ENCODE measurements around the gene EEF2. TPM values are rescaled to one million over a fixed set of nuclear protein-coding genes. Genes with fewer than 3 reads are reported as not detected.

EEF2 gene
- polyA plus RNA-seq, 4 donors, result 962 to 2,089 (median 1,615) TPM

- Histone ChIP-seq H3K36me3 (ENCODE audit: control insufficient read depth in 3 of 3, insufficient read depth in 2 of 3, low read depth in 1 of 3, low read length in 3 of 3) (peaks cover 61 to 94% (median 70%) of the 10 kb centered on the region in 3 donors), H3K9me3 (ENCODE audit: control insufficient read depth in 2 of 2, insufficient read depth in 1 of 2, low read depth in 1 of 2, low read length in 1 of 2) (no peaks in the 10 kb centered on the region), H3K4me1 (ENCODE audit: control insufficient read depth in 3 of 3, insufficient read depth in 2 of 3, low read depth in 1 of 3, low read length in 2 of 3) (peaks cover 0 to 8% (median 0%) of the 10 kb centered on the region in 3 donors), H3K4me3 (ENCODE audit: low read depth in 1 of 3, low read length in 3 of 3) (no peak overlapping the region), H3K27me3 (ENCODE audit: control insufficient read depth in 3 of 3, insufficient read depth in 3 of 3, low read length in 3 of 3) (no peaks in the 10 kb centered on the region), H3K27ac (ENCODE audit: low read depth in 1 of 3, low read length in 2 of 3) (no peak overlapping the region)
- DNase-seq, result no peak
- FAIRE-seq, result no peak
- 94 to 96% (median 94%) methylated on average over 18 of the region's 18 CpGs for WGBS, 3 donors
Observed at GRCh38 chr19:3979289-3979673, 6.0 kb downstream of the EEF2 start.

DNA sequence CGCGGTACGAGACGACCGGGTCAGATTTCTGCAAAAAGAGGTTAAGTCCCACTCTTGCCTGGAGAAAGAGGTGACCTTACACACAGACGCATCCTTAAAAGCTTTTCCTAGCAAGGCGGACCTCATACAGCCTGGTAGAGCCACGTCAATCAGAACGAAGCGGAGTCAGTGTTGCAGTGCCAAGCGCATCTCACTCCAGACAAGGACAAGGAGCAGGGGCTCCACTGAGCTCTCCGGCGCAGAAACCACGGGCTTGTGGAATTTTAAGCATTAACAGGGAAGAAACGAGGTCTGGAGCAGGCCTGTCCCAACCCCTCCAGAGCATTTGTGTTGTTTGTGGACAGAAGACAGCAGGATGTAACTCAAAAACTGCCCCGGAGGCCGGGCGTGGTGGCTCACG, 7.1 kb downstream of the EEF2 start:
- WGBS, 3 donors, result 95 to 96% (median 95%) methylated on average over 19 of the region's 19 CpGs

DNA sequence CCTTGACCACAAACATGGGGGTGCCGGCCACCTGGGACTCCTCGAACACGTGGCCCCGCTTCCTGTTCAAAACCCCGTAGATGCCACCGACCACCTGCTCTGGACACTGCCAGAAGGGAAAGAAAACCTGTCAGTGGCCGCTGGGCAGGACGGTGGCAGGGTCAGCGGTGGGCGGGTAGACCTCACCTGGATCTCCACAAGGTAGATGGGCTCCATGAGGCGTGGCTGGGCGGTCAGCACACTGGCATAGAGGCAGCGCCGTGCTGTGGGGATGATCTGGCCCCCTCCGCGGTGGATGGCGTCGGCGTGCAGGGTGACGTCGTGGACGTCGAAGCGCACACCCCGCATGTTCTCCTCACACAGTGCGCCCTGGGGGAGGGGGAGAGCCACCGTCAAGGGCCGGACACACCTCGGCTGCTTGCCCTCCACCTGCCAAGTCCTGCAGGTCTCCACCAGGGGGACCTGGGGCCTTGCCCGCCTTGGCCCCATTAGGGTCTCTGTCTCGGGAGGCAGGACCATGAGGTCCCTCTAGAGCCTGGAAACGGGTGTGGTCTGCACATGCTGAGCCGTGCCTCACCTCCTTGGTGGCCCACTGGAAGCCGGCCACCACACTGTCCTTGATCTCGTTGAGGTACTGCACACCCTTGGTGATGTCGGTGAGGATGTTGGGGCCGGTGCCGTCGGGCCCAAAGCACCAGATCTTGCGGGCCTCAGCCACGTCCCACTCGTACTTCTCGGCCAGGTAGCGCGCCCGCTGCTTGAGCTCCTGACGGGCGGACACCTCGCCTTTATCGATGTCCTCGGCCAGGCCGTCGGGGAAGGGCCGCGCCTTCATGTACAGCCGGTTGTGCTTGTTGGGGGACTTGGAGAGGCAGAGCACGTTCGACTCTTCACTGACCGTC, 7.8 kb downstream of the EEF2 start:
- no peak for DNase-seq
- no peaks in the 10 kb centered on the region for H3K27me3 ChIP-seq (ENCODE audit: control insufficient read depth in 3 of 3, insufficient read depth in 3 of 3, low read length in 3 of 3)
- H3K4me3 ChIP-seq (ENCODE audit: low read depth in 1 of 3, low read length in 3 of 3), result no peak overlapping the region
- H3K27ac ChIP-seq (ENCODE audit: low read depth in 1 of 3, low read length in 2 of 3), result peak overlapping the region in 1 of 3 donors; percentile 6
- WGBS, 3 donors, result 91 to 93% (median 93%) methylated on average over 53 to 59 of the region's 59 CpGs
- peaks cover 54 to 80% (median 60%) of the 10 kb centered on the region in 3 donors for H3K36me3 ChIP-seq (ENCODE audit: control insufficient read depth in 3 of 3, insufficient read depth in 2 of 3, low read depth in 1 of 3, low read length in 3 of 3)
- no peak for FAIRE-seq
- no peaks in the 10 kb centered on the region for H3K9me3 ChIP-seq (ENCODE audit: control insufficient read depth in 2 of 2, insufficient read depth in 1 of 2, low read depth in 1 of 2, low read length in 1 of 2)
- no peaks in the 10 kb centered on the region for H3K4me1 ChIP-seq (ENCODE audit: control insufficient read depth in 3 of 3, insufficient read depth in 2 of 3, low read depth in 1 of 3, low read length in 2 of 3)

More for the DNA sequence above, 7.1 kb downstream of the EEF2 start:
- FAIRE-seq (no peak), DNase-seq (no peak)
- Histone ChIP-seq H3K9me3 (ENCODE audit: control insufficient read depth in 2 of 2, insufficient read depth in 1 of 2, low read depth in 1 of 2, low read length in 1 of 2) (no peaks in the 10 kb centered on the region), H3K27me3 (ENCODE audit: control insufficient read depth in 3 of 3, insufficient read depth in 3 of 3, low read length in 3 of 3) (no peaks in the 10 kb centered on the region), H3K4me1 (ENCODE audit: control insufficient read depth in 3 of 3, insufficient read depth in 2 of 3, low read depth in 1 of 3, low read length in 2 of 3) (peaks cover 0 to under 1% (median 0%) of the 10 kb centered on the region in 3 donors), H3K36me3 (ENCODE audit: control insufficient read depth in 3 of 3, insufficient read depth in 2 of 3, low read depth in 1 of 3, low read length in 3 of 3) (peaks cover 58 to 83% (median 66%) of the 10 kb centered on the region in 3 donors), H3K27ac (ENCODE audit: low read depth in 1 of 3, low read length in 2 of 3) (no peak overlapping the region), H3K4me3 (ENCODE audit: low read depth in 1 of 3, low read length in 3 of 3) (no peak overlapping the region)

- no peak for FAIRE-seq
- no peaks in the 10 kb centered on the region for H3K9me3 ChIP-seq (ENCODE audit: control insufficient read depth in 2 of 2, insufficient read depth in 1 of 2, low read depth in 1 of 2, low read length in 1 of 2)
- no peak for DNase-seq
Observed at GRCh38 chr19:3976495-3977241, 8.6 kb downstream of the EEF2 start.

DNA sequence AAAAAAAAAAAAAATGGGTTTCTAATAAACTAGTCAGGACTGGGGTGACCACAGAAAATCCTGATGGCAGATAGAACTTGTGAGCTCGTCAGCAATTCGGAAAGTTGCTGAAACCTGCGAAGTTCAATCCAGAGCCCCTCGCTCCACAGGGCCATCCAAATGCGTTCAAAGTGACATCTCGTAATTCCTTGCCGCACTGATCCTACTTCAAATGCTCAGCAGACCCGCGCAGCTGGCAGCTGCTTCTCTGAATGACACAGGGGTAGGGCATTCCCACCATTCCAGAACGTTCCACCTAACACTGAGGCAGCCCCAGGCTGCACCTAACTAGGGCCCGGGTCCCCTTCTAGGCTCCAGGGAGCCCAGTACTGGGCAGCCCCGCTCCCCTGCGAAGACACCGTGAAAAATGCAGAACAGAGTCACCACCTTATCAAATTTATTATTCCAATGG, 9.6 kb downstream of the EEF2 start:
- Histone ChIP-seq H3K27ac (ENCODE audit: low read depth in 1 of 3, low read length in 2 of 3) (no peak overlapping the region), H3K4me3 (ENCODE audit: low read depth in 1 of 3, low read length in 3 of 3) (no peak overlapping the region), H3K27me3 (ENCODE audit: control insufficient read depth in 3 of 3, insufficient read depth in 3 of 3, low read length in 3 of 3) (no peaks in the 10 kb centered on the region), H3K9me3 (ENCODE audit: control insufficient read depth in 2 of 2, insufficient read depth in 1 of 2, low read depth in 1 of 2, low read length in 1 of 2) (no peaks in the 10 kb centered on the region), H3K36me3 (ENCODE audit: control insufficient read depth in 3 of 3, insufficient read depth in 2 of 3, low read depth in 1 of 3, low read length in 3 of 3) (peaks cover 42 to 65% (median 47%) of the 10 kb centered on the region in 3 donors), H3K4me1 (ENCODE audit: control insufficient read depth in 3 of 3, insufficient read depth in 2 of 3, low read depth in 1 of 3, low read length in 2 of 3) (peaks cover 0 to 5% (median 0%) of the 10 kb centered on the region in 3 donors)
- WGBS, 3 donors, result 84 to 88% (median 86%) methylated on average over 14 of the region's 14 CpGs
- no peak for FAIRE-seq
- no peak for DNase-seq

More at GRCh38 chr19:3976495-3977241, 8.6 kb downstream of the EEF2 start:
- Histone ChIP-seq H3K4me1 (ENCODE audit: control insufficient read depth in 3 of 3, insufficient read depth in 2 of 3, low read depth in 1 of 3, low read length in 2 of 3) (peaks cover 0 to under 1% (median 0%) of the 10 kb centered on the region in 3 donors), H3K4me3 (ENCODE audit: low read depth in 1 of 3, low read length in 3 of 3) (no peak overlapping the region), H3K27me3 (ENCODE audit: control insufficient read depth in 3 of 3, insufficient read depth in 3 of 3, low read length in 3 of 3) (no peaks in the 10 kb centered on the region), H3K36me3 (ENCODE audit: control insufficient read depth in 3 of 3, insufficient read depth in 2 of 3, low read depth in 1 of 3, low read length in 3 of 3) (peaks cover 52 to 75% (median 53%) of the 10 kb centered on the region in 3 donors), H3K27ac (ENCODE audit: low read depth in 1 of 3, low read length in 2 of 3) (peak overlapping the region in 1 of 3 donors; percentile 6)
- 88 to 95% (median 90%) methylated on average over 29 of the region's 29 CpGs for WGBS, 3 donors

GRCh38 chr19:3975144-3975543, 10.1 kb downstream of the EEF2 start:
- Histone ChIP-seq H3K27ac (ENCODE audit: low read depth in 1 of 3, low read length in 2 of 3) (no peak overlapping the region), H3K27me3 (ENCODE audit: control insufficient read depth in 3 of 3, insufficient read depth in 3 of 3, low read length in 3 of 3) (no peaks in the 10 kb centered on the region), H3K36me3 (ENCODE audit: control insufficient read depth in 3 of 3, insufficient read depth in 2 of 3, low read depth in 1 of 3, low read length in 3 of 3) (peaks cover 37 to 60% (median 42%) of the 10 kb centered on the region in 3 donors), H3K9me3 (ENCODE audit: control insufficient read depth in 2 of 2, insufficient read depth in 1 of 2, low read depth in 1 of 2, low read length in 1 of 2) (no peaks in the 10 kb centered on the region), H3K4me1 (ENCODE audit: control insufficient read depth in 3 of 3, insufficient read depth in 2 of 3, low read depth in 1 of 3, low read length in 2 of 3) (peaks cover 0 to 5% (median 0%) of the 10 kb centered on the region in 3 donors), H3K4me3 (ENCODE audit: low read depth in 1 of 3, low read length in 3 of 3) (no peak overlapping the region)
- WGBS, 3 donors, result 77 to 84% (median 80%) methylated on average over 8 of the region's 8 CpGs
- FAIRE-seq (no peak), DNase-seq (no peak)

- DNase-seq (peak; percentile 98), FAIRE-seq (no peak)
- H3K27ac ChIP-seq (ENCODE audit: low read depth in 1 of 3, low read length in 2 of 3), result peak within 1 kb of the TSS; percentile 87 to 92 (median 90)
- H3K36me3 ChIP-seq (ENCODE audit: control insufficient read depth in 3 of 3, insufficient read depth in 2 of 3, low read depth in 1 of 3, low read length in 3 of 3), result peaks cover 7 to 54% (median 11%) of the 10 kb centered on the region in 3 donors
- H3K9me3 ChIP-seq (ENCODE audit: control insufficient read depth in 2 of 2, insufficient read depth in 1 of 2, low read depth in 1 of 2, low read length in 1 of 2), result no peaks in the 10 kb centered on the region
- WGBS, 3 donors, result 0 to 1% (median 1%) methylated on average over 45 to 73 of the region's 73 CpGs
- peaks cover 7 to 42% (median 8%) of the 10 kb centered on the region in 3 donors for H3K4me1 ChIP-seq (ENCODE audit: control insufficient read depth in 3 of 3, insufficient read depth in 2 of 3, low read depth in 1 of 3, low read length in 2 of 3)
- H3K27me3 ChIP-seq (ENCODE audit: control insufficient read depth in 3 of 3, insufficient read depth in 3 of 3, low read length in 3 of 3), result no peaks in the 10 kb centered on the region
- H3K4me3 ChIP-seq (ENCODE audit: low read depth in 1 of 3, low read length in 3 of 3), result peak within 1 kb of the TSS; percentile 86 to 96 (median 95)
Observed at GRCh38 chr19:3970808-3971598, 14.3 kb downstream of the EEF2 start, which contains the start of gene DAPK3. TSS of gene DAPK3 (minus strand) at chr19:3971099. CDS start at chr19:3969735, 1,364 bp downstream.

Data from small intestine (tissue), 7 donors.